ENCODE results near the gene SCO2. TPM values are rescaled to one million over a fixed set of nuclear protein-coding genes. Genes with fewer than 3 reads are reported as not detected.
"Not testable (repeated sequence)": the region's sequence is repeated elsewhere in the genome, so short reads cannot be mapped to it uniquely, and the experiment has no call there.

SCO2 gene
- total RNA-seq, 2 experiments from 2014 or later: 2.4 to 5.6 TPM

- not testable (repeated sequence) for H3K27me3 Mint-ChIP-seq; H3K9me3 Mint-ChIP-seq (ENCODE audit: low read depth)
Observed at GRCh38 chr22:50541667-50542026, 16.2 kb upstream of the SCO2 start.

GRCh38 chr22:50540381-50540780 is 15.0 kb upstream of the SCO2 start:
- intact Hi-C loops (cut with DNase I, micrococcal nuclease): loop anchor here in 1 of 2 experiments (5.0 kb wide), 1 partner anchor 578 kb away; the partner anchor contains the start of gene PIM3
- no peak for DNase-seq
- Mint-ChIP-seq H3K36me3 (ENCODE audit: low read depth) (peaks cover 9% of the 10 kb centered on the region), H3K27me3 (no peaks in the 10 kb centered on the region), H3K9me3 (ENCODE audit: low read depth) (no peaks in the 10 kb centered on the region), H3K4me3 (peak overlapping the region; percentile 29), H3K4me1 (peaks cover 68% of the 10 kb centered on the region), H3K27ac (peak overlapping the region; percentile 95)
- CTCF ChIA-PET: interaction anchor here (1.0 to 6.4 kb wide), 8 partner anchors 8 to 32 kb away, joined by 3 to 72 read pairs (median 5); partner anchors contain the start of gene SCO2
- POLR2A ChIA-PET: interaction anchor here (0.7 to 2.6 kb wide), 4 partner anchors 12 to 81 kb away, joined by 3 to 25 read pairs (median 8); partner anchors contain the start of genes CHKB and SCO2
- ATAC-seq: no peak

More at GRCh38 chr22:50541667-50542026, 16.2 kb upstream of the SCO2 start:
- ATAC-seq (peak; percentile 25), DNase-seq (peak; percentile 72)
- Mint-ChIP-seq H3K4me3 (peak overlapping the region; percentile 31), H3K4me1 (peaks cover 73% of the 10 kb centered on the region), H3K27ac (peak overlapping the region; percentile 95)
- intact Hi-C loops (cut with DNase I, micrococcal nuclease): loop anchor here (1.0 to 5.0 kb wide), 3 partner anchors 10 to 579 kb away; partner anchors contain the start of genes NCAPH2 (in 1 of the 2) and PIM3 (in 1 of the 2)
- CTCF ChIA-PET: interaction anchor here (1.2 to 6.4 kb wide), 4 partner anchors 16 to 87 kb away, joined by 3 to 72 read pairs (median 4); partner anchors contain the start of genes ARSA and SCO2
- not testable (repeated sequence) for H3K36me3 Mint-ChIP-seq (ENCODE audit: low read depth)
- POLR2A ChIA-PET: interaction anchor here (1.0 to 1.4 kb wide), 3 partner anchors 13 to 79 kb away, joined by 3 to 12 read pairs (median 5); partner anchors contain the start of gene SCO2

DNA sequence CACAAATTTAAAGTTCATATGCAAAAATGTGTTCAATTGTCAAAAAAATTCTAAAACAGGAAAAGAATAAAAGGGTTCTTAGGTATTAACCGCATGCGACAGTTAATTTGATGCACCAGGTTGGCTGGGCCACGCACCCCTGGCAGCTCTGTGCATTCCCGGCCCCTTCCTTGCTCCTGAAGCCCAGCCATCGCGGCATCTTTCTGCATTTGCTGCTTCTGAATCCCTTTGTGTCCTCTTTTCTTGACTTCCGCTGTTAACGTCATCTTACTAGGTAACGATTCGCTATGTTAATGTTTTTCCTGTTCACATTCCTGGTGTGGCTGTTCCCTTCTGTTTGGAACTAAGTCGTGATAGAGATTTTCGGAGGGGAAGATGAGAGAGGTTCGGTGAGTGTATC is 12.4 kb upstream of the SCO2 start:
- ATAC-seq (no peak), DNase-seq (no peak)
- ChIA-PET POLR2A (no interaction called here), CTCF (interaction anchor here (6.4 kb wide), 1 partner anchor 12 kb away, joined by 72 read pairs; the partner anchor contains the start of gene SCO2)
- intact Hi-C loops (cut with DNase I, micrococcal nuclease): no loop called here
- Mint-ChIP-seq H3K36me3 (ENCODE audit: low read depth) (peaks cover 9% of the 10 kb centered on the region), H3K9me3 (ENCODE audit: low read depth) (no peaks in the 10 kb centered on the region), H3K4me1 (peaks cover 72% of the 10 kb centered on the region), H3K27me3 (no peaks in the 10 kb centered on the region), H3K4me3 (no peak overlapping the region), H3K27ac (no peak overlapping the region)

- no peaks in the 10 kb centered on the region for H3K9me3 Mint-ChIP-seq (ENCODE audit: low read depth)
- H3K4me3 Mint-ChIP-seq: no peak overlapping the region
- peak overlapping the region; percentile 65 for H3K27ac Mint-ChIP-seq
- H3K4me1 Mint-ChIP-seq: peaks cover 60% of the 10 kb centered on the region
- no peak for ATAC-seq
- POLR2A ChIA-PET: no interaction called here
- CTCF ChIA-PET: interaction anchor here (0.9 to 2.9 kb wide), 4 partner anchors 8 to 83 kb away, joined by 3 to 16 read pairs (median 3); partner anchors contain the start of gene SCO2
- intact Hi-C loops (cut with DNase I, micrococcal nuclease): no loop called here
- peaks cover 6% of the 10 kb centered on the region for H3K36me3 Mint-ChIP-seq (ENCODE audit: low read depth)
- no peaks in the 10 kb centered on the region for H3K27me3 Mint-ChIP-seq
- no peak for DNase-seq
Observed at GRCh38 chr22:50536226-50536625, 10.8 kb upstream of the SCO2 start.

- no peak overlapping the region for H3K4me3 Mint-ChIP-seq
- no peak overlapping the region for H3K27ac Mint-ChIP-seq
- ATAC-seq (no peak), DNase-seq (no peak)
- no peaks in the 10 kb centered on the region for H3K9me3 Mint-ChIP-seq (ENCODE audit: low read depth)
- ChIA-PET POLR2A (interaction anchor here (0.6 kb wide), 1 partner anchor 86 kb away, joined by 7 read pairs; no protein-coding TSS in a partner anchor), CTCF (interaction anchor here (0.9 to 2.9 kb wide), 4 partner anchors 9 to 84 kb away, joined by 3 to 16 read pairs (median 3); partner anchors contain the start of gene SCO2)
- intact Hi-C loops (cut with DNase I, micrococcal nuclease): no loop called here
- peaks cover 4% of the 10 kb centered on the region for H3K36me3 Mint-ChIP-seq (ENCODE audit: low read depth)
- H3K27me3 Mint-ChIP-seq: no peaks in the 10 kb centered on the region
- H3K4me1 Mint-ChIP-seq: peaks cover 50% of the 10 kb centered on the region
Observed at GRCh38 chr22:50535113-50535512, 9.7 kb upstream of the SCO2 start.

DNA sequence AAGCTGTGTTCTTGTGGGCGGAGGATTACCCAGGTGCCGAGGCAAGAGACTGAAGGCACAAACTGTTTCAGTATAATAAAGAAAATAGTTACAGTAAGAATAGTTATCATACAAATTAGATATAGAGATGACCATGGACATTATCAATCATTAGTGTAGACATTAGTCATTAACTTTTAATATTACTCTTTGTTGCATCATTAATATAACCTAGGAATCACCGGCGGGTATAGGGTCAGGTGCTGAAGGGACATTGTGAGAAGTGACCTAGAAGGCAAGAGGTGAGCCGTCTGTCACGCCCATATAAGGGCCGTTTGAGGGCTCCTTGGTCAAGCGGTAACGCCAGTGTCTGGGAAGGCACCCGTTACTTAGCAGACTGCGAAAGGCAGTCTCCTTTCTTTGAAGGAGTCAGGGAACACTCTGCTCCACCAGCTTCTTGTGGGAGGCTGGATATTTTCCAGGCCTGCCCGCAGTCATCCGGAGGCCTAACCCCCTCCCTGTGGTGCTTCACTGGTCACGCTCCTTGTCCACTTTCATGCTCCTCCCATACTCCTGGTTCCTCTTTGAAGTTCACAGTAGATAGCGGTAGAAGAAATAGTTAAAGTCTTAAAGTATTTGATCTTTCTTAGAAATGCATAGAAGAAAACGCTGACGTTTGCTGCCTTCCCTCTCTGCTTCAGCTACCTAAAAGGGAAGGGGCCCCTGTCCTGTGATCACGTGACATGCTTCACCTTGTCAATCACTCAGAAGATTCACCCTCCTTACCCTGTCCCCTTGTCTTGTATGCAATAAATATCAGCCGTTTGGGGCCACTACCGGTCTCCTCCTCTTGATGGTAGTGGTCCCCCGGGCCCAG is 8.7 kb upstream of the SCO2 start:
- H3K4me1 Mint-ChIP-seq: peaks cover 41% of the 10 kb centered on the region
- CTCF ChIA-PET: interaction anchor here (0.8 to 2.9 kb wide), 3 partner anchors 8 to 87 kb away, joined by 3 to 16 read pairs (median 3); partner anchors contain the start of gene SCO2
- POLR2A ChIA-PET; H3K36me3 Mint-ChIP-seq (ENCODE audit: low read depth); ATAC-seq; DNase-seq; H3K9me3 Mint-ChIP-seq (ENCODE audit: low read depth); H3K27me3 Mint-ChIP-seq: not testable (repeated sequence)
- peak overlapping the region; percentile 87 for H3K4me3 Mint-ChIP-seq
- peak overlapping the region; percentile 79 for H3K27ac Mint-ChIP-seq
- intact Hi-C loops (cut with DNase I, micrococcal nuclease): loop anchor here in 1 of 2 experiments (5.0 kb wide), 1 partner anchor 557 kb away; no protein-coding TSS in a partner anchor

DNA sequence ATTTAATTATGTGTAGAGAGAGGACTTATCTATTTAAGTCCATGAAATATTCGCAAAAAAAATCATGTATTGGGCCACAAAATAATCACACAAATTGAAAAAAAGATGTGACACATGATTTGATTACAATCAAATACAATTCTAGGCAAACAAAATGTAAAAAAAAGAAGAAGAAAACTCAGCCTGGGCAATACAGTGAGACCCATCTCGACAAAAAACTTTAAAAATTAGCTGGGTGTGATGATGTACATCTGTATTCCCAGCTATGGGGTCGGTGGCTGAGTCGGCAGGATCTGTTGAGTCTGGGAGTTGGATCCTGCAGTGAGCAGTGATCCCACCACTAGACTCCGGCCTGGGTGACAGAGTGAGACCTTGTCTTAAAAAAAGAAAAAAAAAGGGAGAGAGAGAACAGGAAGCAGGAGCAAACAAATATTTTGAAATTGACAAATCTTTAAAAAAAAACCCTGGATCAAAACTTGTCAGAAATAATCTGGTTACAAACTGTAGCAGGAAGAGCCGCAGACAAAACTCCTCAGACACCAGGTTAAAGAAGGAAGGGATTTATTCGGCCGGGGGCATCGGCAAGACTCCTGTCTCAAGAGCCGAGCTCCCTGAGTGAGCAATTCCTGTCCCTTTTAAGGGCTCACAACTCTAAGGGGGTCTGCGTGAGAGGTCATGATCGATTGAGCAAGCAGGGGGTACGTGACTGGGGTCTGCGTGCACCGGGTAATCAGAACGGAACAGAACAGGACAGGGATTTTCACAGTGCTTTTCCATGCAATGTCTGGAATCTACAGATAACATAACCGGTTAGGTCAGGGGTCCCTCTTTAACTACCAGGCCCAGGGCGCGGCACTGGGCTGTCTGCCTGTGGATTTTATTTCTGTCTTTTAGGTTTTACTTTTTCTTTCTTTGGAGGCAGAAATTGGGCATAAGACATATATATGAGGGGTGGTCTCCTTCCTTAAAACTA is 7.7 kb upstream of the SCO2 start:
- peak overlapping the region; percentile 87 for H3K4me3 Mint-ChIP-seq
- DNase-seq (no peak), ATAC-seq (no peak)
- intact Hi-C loops (cut with DNase I, micrococcal nuclease): loop anchor here in 1 of 2 experiments (5.0 kb wide), 1 partner anchor 556 kb away; no protein-coding TSS in a partner anchor
- H3K27ac Mint-ChIP-seq: peak overlapping the region; percentile 79
- H3K9me3 Mint-ChIP-seq (ENCODE audit: low read depth): no peaks in the 10 kb centered on the region
- CTCF ChIA-PET: no interaction called here
- H3K27me3 Mint-ChIP-seq: no peaks in the 10 kb centered on the region
- peaks cover 8% of the 10 kb centered on the region for H3K36me3 Mint-ChIP-seq (ENCODE audit: low read depth)
- POLR2A ChIA-PET: no interaction called here
- peaks cover 41% of the 10 kb centered on the region for H3K4me1 Mint-ChIP-seq

DNA sequence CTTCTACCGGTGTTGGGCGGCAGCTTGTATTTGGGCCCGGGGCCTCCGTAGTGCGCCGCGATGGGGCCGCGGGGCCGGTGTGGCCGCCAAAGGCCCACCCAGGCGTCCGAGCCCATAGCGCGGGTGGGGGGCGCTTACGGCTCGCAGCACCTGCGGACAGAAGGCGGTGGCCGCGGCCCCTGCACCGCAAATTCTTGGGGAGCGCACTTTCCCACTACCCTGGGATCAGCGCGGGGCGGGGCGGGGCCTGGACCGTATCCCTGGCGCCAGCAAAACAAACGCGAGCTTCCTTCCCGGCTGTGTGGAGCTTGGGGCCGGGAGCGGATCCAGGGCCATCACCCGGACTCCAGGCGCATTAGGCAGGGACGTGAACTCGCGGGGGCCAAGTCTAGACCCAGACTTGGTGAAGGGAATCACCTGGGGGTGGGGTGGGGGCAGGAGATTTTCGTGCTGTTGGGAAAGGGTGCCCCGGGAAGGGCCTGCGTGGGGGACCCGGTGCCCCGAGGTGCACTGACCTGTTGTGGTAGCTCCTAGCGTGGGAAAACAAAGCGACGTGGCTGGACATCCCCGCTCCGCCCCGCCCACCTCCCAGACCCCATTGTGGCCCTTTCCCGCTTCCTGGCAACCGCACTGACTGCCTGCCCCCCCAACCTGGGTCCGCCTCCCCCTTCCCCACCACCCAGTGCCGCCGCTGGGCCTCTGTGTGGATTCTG is 6.7 kb upstream of the SCO2 start:
- Mint-ChIP-seq H3K4me1 (peaks cover 48% of the 10 kb centered on the region), H3K4me3 (peak overlapping the region; percentile 87), H3K36me3 (ENCODE audit: low read depth) (peaks cover 8% of the 10 kb centered on the region), H3K27me3 (no peaks in the 10 kb centered on the region), H3K9me3 (ENCODE audit: low read depth) (no peaks in the 10 kb centered on the region), H3K27ac (peak overlapping the region; percentile 97)
- DNase-seq (peak; percentile 51), ATAC-seq (no peak)
- POLR2A ChIA-PET: no interaction called here
- intact Hi-C loops (cut with DNase I, micrococcal nuclease): loop anchor here (1.0 to 5.0 kb wide), 9 partner anchors 7 to 555 kb away; partner anchors contain the start of genes SYCE3 (in 2 of the 2), CHKB (in 1 of the 2) and NCAPH2 (in 1 of the 2)
- CTCF ChIA-PET: no interaction called here

DNA sequence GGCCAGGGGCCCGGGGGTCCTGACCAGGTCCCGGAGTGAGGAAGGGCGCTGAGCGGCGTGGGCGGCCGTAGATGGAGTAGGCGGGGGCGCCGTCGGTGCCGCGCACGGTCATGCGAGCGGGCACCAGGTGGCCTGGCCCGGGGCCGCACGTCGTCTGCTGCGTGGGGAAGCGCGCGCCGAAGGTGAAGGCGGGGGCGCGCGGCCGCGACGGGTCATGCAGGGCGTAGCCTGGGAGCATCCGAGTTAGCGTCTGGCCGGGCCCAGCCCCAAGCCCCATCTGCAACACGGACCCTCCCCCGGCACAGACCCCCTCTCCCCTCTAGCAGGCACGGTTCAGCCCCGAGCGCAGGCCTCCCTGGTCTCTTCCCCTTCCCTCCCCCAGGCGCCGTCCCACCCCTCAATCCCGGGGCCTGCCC is 6.2 kb upstream of the SCO2 start:
- Mint-ChIP-seq H3K27me3 (no peaks in the 10 kb centered on the region), H3K4me3 (peak overlapping the region; percentile 87), H3K36me3 (ENCODE audit: low read depth) (peaks cover 8% of the 10 kb centered on the region), H3K4me1 (peaks cover 49% of the 10 kb centered on the region), H3K9me3 (ENCODE audit: low read depth) (no peaks in the 10 kb centered on the region), H3K27ac (peak overlapping the region; percentile 97)
- DNase-seq: peak; percentile 88
- ChIA-PET CTCF (no interaction called here), POLR2A (no interaction called here)
- intact Hi-C loops (cut with DNase I, micrococcal nuclease): loop anchor here (1.0 to 5.0 kb wide), 9 partner anchors 8 to 554 kb away; partner anchors contain the start of genes SYCE3 (in 2 of the 2), CHKB (in 1 of the 2) and NCAPH2 (in 1 of the 2)
- peak; percentile 52 for ATAC-seq

All from activated CD4-positive, alpha-beta T cell treated with anti-CD3 and anti-CD28 coated beads for 36 hours (primary cell).